Muscle of leg (tissue), 11 donors: ENCODE data around the gene CHD1. TPM values are rescaled to one million over a fixed set of nuclear protein-coding genes. Genes with fewer than 3 reads are reported as not detected.
A peak's percentile ranks its signal among the peaks of the same experiment; 100 is the strongest.
"Not testable (repeated sequence)": the region's sequence is repeated elsewhere in the genome, so short reads cannot be mapped to it uniquely, and the experiment has no call there.

Experiments
- DNase-seq: peaks from one replicate; pipeline ENCODE4 v3.0.0; 2013
- H3K27ac ChIP-seq: one replicate; pipeline ENCODE4 v1.5.1; 2013; ENCODE audit warnings: mild to moderate bottlenecking, low read length, control low read depth
- H3K27me3 ChIP-seq: one replicate; pipeline ENCODE4 v1.6.1; 2013; ENCODE audit warnings: low read length; ENCODE audit not compliant: control insufficient read depth, insufficient read depth
- H3K36me3 ChIP-seq: one replicate; pipeline ENCODE4 v1.6.1; 2013; ENCODE audit warnings: low read length; ENCODE audit not compliant: control insufficient read depth, insufficient read depth
- H3K4me1 ChIP-seq: one replicate; pipeline ENCODE4 v1.6.1; 2013; ENCODE audit warnings: low read length; ENCODE audit not compliant: control insufficient read depth, insufficient read depth
- H3K4me3 ChIP-seq: one replicate; pipeline ENCODE4 v1.5.1; 2013; ENCODE audit warnings: low read length, control low read depth
- H3K9me3 ChIP-seq: replicated peaks from 2 replicates; pipeline ENCODE4 v1.6.1; 2013; ENCODE audit warnings: low read depth, low read length; ENCODE audit not compliant: control insufficient read depth
- WGBS: methylation state at CpG from one replicate; pipeline ENCODE4 v1.1.5; 2013; ENCODE audit warnings: missing lambda C conversion rate; ENCODE audit not compliant: insufficient coverage; 5-methylcytosine and 5-hydroxymethylcytosine counted together
- polyA plus RNA-seq, 8 donors: library from polyadenylated mRNA; unstranded; fragments of 120-200 nt; gene quantifications; one replicate each; pipeline versions ENCODE4 v1.2.1 to v1.2.3, GENCODE V29; 2013; ENCODE audit warnings: inconsistent platforms in 1 of 8, low replicate concordance in 1 of 8; ENCODE audit not compliant: insufficient read length in 8 of 8, insufficient read depth in 1 of 8
- total RNA-seq: library from RNA; stranded (reverse); fragments of 120-200 nt; gene quantifications from one replicate; pipeline ENCODE4 v1.2.4, GENCODE V29; 2013

CHD1 gene
- total and polyA plus RNA-seq, 9 donors, result 24.8 to 41.5 (median 30.9) TPM

GRCh38 chr5:98963019-98963418, 34.2 kb upstream of the CHD1 start:
- WGBS, result no CpG with 5 or more reads among the region's 3 CpGs
- no peaks in the 10 kb centered on the region for H3K36me3 ChIP-seq
- no peaks in the 10 kb centered on the region for H3K4me1 ChIP-seq
- H3K9me3 ChIP-seq, result peaks cover 4% of the 10 kb centered on the region
- no peak overlapping the region for H3K27ac ChIP-seq
- no peak for DNase-seq
- no peak overlapping the region for H3K4me3 ChIP-seq
- no peaks in the 10 kb centered on the region for H3K27me3 ChIP-seq

GRCh38 chr5:98962587-98962986, 33.8 kb upstream of the CHD1 start:
- no peak overlapping the region for H3K4me3 ChIP-seq
- H3K9me3 ChIP-seq, result peaks cover 4% of the 10 kb centered on the region
- DNase-seq, result no peak
- H3K4me1 ChIP-seq, result no peaks in the 10 kb centered on the region
- no peaks in the 10 kb centered on the region for H3K36me3 ChIP-seq
- no peaks in the 10 kb centered on the region for H3K27me3 ChIP-seq
- no peak overlapping the region for H3K27ac ChIP-seq

GRCh38 chr5:98961665-98962344, 33.0 kb upstream of the CHD1 start:
- no peaks in the 10 kb centered on the region for H3K36me3 ChIP-seq
- no CpG with 5 or more reads among the region's 3 CpGs for WGBS
- no peaks in the 10 kb centered on the region for H3K27me3 ChIP-seq
- no peak overlapping the region for H3K4me3 ChIP-seq
- peaks cover 4% of the 10 kb centered on the region for H3K9me3 ChIP-seq
- no peak overlapping the region for H3K27ac ChIP-seq
- no peak for DNase-seq
- no peaks in the 10 kb centered on the region for H3K4me1 ChIP-seq

GRCh38 chr5:98957307-98957706, 28.5 kb upstream of the CHD1 start:
- no CpG with 5 or more reads among the region's 2 CpGs for WGBS
- DNase-seq, result no peak
- Histone ChIP-seq H3K4me1 (no peaks in the 10 kb centered on the region), H3K36me3 (no peaks in the 10 kb centered on the region), H3K27me3 (no peaks in the 10 kb centered on the region), H3K4me3 (no peak overlapping the region), H3K9me3 (no peaks in the 10 kb centered on the region), H3K27ac (no peak overlapping the region)

- not testable (repeated sequence) for H3K4me1 ChIP-seq, DNase-seq, H3K9me3 ChIP-seq, H3K27ac ChIP-seq, H3K4me3 ChIP-seq, H3K27me3 ChIP-seq, H3K36me3 ChIP-seq
- no CpG with 5 or more reads among the region's 3 CpGs for WGBS
Observed at GRCh38 chr5:98955888-98956287, 27.1 kb upstream of the CHD1 start.

GRCh38 chr5:98955471-98955870, 26.7 kb upstream of the CHD1 start:
- WGBS, result no CpG with 5 or more reads among the region's 2 CpGs
- not testable (repeated sequence) for H3K9me3 ChIP-seq

GRCh38 chr5:98954392-98955028, 25.7 kb upstream of the CHD1 start:
- Histone ChIP-seq H3K4me3 (no peak overlapping the region), H3K9me3 (no peaks in the 10 kb centered on the region), H3K4me1 (no peaks in the 10 kb centered on the region), H3K27me3 (no peaks in the 10 kb centered on the region), H3K36me3 (no peaks in the 10 kb centered on the region), H3K27ac (no peak overlapping the region)
- DNase-seq, result no peak
- 100% methylated on average over 2 of the region's 5 CpGs for WGBS

More at GRCh38 chr5:98955471-98955870, 26.7 kb upstream of the CHD1 start:
- not testable (repeated sequence) for H3K27me3 ChIP-seq, H3K4me1 ChIP-seq, DNase-seq, H3K4me3 ChIP-seq, H3K27ac ChIP-seq, H3K36me3 ChIP-seq

GRCh38 chr5:98942847-98943246, 14.0 kb upstream of the CHD1 start:
- DNase-seq, result no peak
- Histone ChIP-seq H3K27me3 (no peaks in the 10 kb centered on the region), H3K27ac (no peak overlapping the region), H3K9me3 (no peaks in the 10 kb centered on the region), H3K4me3 (no peak overlapping the region), H3K36me3 (no peaks in the 10 kb centered on the region), H3K4me1 (peaks cover 17% of the 10 kb centered on the region)
- WGBS, result no CpG with 5 or more reads among the region's 3 CpGs

GRCh38 chr5:98941131-98941883, 12.5 kb upstream of the CHD1 start:
- WGBS, result 54% methylated on average over 3 of the region's 6 CpGs
- peak; percentile 25 for DNase-seq
- no peaks in the 10 kb centered on the region for H3K36me3 ChIP-seq
- H3K27me3 ChIP-seq, result no peaks in the 10 kb centered on the region
- H3K4me1 ChIP-seq, result peaks cover 24% of the 10 kb centered on the region
- H3K27ac ChIP-seq, result no peak overlapping the region
- H3K9me3 ChIP-seq, result no peaks in the 10 kb centered on the region
- H3K4me3 ChIP-seq, result no peak overlapping the region

GRCh38 chr5:98940581-98940980, 11.8 kb upstream of the CHD1 start:
- H3K4me1 ChIP-seq, result peaks cover 24% of the 10 kb centered on the region
- no peaks in the 10 kb centered on the region for H3K27me3 ChIP-seq
- peak overlapping the region; percentile 58 for H3K27ac ChIP-seq
- no CpG with 5 or more reads among the region's 2 CpGs for WGBS
- no peaks in the 10 kb centered on the region for H3K9me3 ChIP-seq
- H3K4me3 ChIP-seq, result no peak overlapping the region
- H3K36me3 ChIP-seq, result no peaks in the 10 kb centered on the region
- DNase-seq, result peak; percentile 93
